HEK293 (cell line): ENCODE data around the gene REV3L.

Experiments used
- BCL11B ChIP-seq: fragments of 450-650 bp; formaldehyde crosslinking; IDR thresholded peaks from 2 replicates; pipeline ENCODE4 v1.5.1; 2016; ENCODE audit warnings: low read depth, missing biosample characterization, missing genetic modification characterization
- HOXC10 ChIP-seq: sonication (generic); formaldehyde crosslinking; IDR thresholded peaks from 2 replicates; pipeline ENCODE4 v1.8.1; 2023; ENCODE audit warnings: mild to moderate bottlenecking, missing genetic modification reagents
- IKZF3 ChIP-seq: fragments of 450-650 bp; IDR thresholded peaks from 2 replicates; pipeline ENCODE4 v1.5.0; 2018; ENCODE audit warnings: missing biosample characterization, mild to moderate bottlenecking, missing genetic modification characterization, moderate library complexity
- MEIS1 ChIP-seq: sonication (generic); formaldehyde crosslinking; IDR thresholded peaks from 2 replicates; pipeline ENCODE4 v1.8.1; 2022; ENCODE audit warnings: missing genetic modification reagents, mild to moderate bottlenecking, borderline replicate concordance
- SP7 ChIP-seq: fragments of 450-650 bp; formaldehyde crosslinking; IDR thresholded peaks from 2 replicates; pipeline ENCODE4 v1.5.1; 2016; ENCODE audit warnings: missing biosample characterization, missing genetic modification characterization
- ZBTB1 ChIP-seq: fragments of 450-650 bp; formaldehyde crosslinking; IDR thresholded peaks from 2 replicates; pipeline ENCODE4 v1.5.1; 2016; ENCODE audit warnings: missing biosample characterization, missing genetic modification characterization
- ZNF174 ChIP-seq: fragments of 450-650 bp; formaldehyde crosslinking; IDR thresholded peaks from 2 replicates; pipeline ENCODE4 v1.5.0; 2017; ENCODE audit warnings: missing biosample characterization, mild to moderate bottlenecking, missing genetic modification characterization
- ZNF19 ChIP-seq: fragments of 450-650 bp; formaldehyde crosslinking; IDR thresholded peaks from 2 replicates; pipeline ENCODE4; 2016; ENCODE audit warnings: missing biosample characterization, missing genetic modification characterization, low read depth
- ZNF292 ChIP-seq: fragments of 450-650 bp; formaldehyde crosslinking; IDR thresholded peaks from 2 replicates; pipeline ENCODE4 v1.5.1; 2016; ENCODE audit warnings: low read depth, missing biosample characterization, missing genetic modification characterization, borderline replicate concordance
- ZNF311 ChIP-seq: fragments of 450-650 bp; formaldehyde crosslinking; IDR thresholded peaks from 2 replicates; pipeline ENCODE4 v1.5.1; 2017; ENCODE audit warnings: missing biosample characterization, missing genetic modification characterization, borderline replicate concordance
- ZNF510 ChIP-seq: fragments of 450-650 bp; formaldehyde crosslinking; IDR thresholded peaks from 2 replicates; pipeline ENCODE4 v1.5.1; 2018; ENCODE audit warnings: mild to moderate bottlenecking, missing genetic modification characterization, missing biosample characterization; ENCODE audit not compliant: insufficient replicate concordance
- ZNF521 ChIP-seq: fragments of 450-650 bp; formaldehyde crosslinking; IDR thresholded peaks from 2 replicates; pipeline ENCODE4 v1.5.1; 2017; ENCODE audit warnings: missing biosample characterization, mild to moderate bottlenecking, missing genetic modification characterization
- ZNF629 ChIP-seq: fragments of 450-650 bp; formaldehyde crosslinking; IDR thresholded peaks from 2 replicates; pipeline ENCODE4 v1.5.1; 2017; ENCODE audit warnings: missing biosample characterization, missing genetic modification characterization
- ZNF747 ChIP-seq: fragments of 450-650 bp; formaldehyde crosslinking; IDR thresholded peaks from 2 replicates; pipeline ENCODE4 v1.5.1; 2016; ENCODE audit warnings: missing biosample characterization, missing genetic modification characterization
- ZNF768 ChIP-seq: fragments of 450-650 bp; formaldehyde crosslinking; IDR thresholded peaks from 2 replicates; pipeline ENCODE4 v1.5.1; 2018; ENCODE audit warnings: missing biosample characterization, mild to moderate bottlenecking, missing genetic modification characterization
- ZNF776 ChIP-seq: fragments of 450-650 bp; formaldehyde crosslinking; IDR thresholded peaks from 2 replicates; pipeline ENCODE4 v1.5.0; 2017; ENCODE audit warnings: missing biosample characterization, missing genetic modification characterization, borderline replicate concordance
- ZXDB ChIP-seq: fragments of 450-650 bp; formaldehyde crosslinking; IDR thresholded peaks from 2 replicates; pipeline ENCODE4 v1.5.1; 2016; ENCODE audit warnings: missing biosample characterization, missing genetic modification characterization
- TF ChIP-seq, protein P1 (sequence below): fragments of 450-650 bp; formaldehyde crosslinking; IDR thresholded peaks from 2 replicates; pipeline ENCODE4 v1.5.1; 2016; ENCODE audit warnings: missing biosample characterization, missing genetic modification characterization
- TF ChIP-seq, protein P2 (sequence below): fragments of 450-650 bp; formaldehyde crosslinking; IDR thresholded peaks from 2 replicates; pipeline ENCODE4 v1.5.1; 2016; ENCODE audit warnings: missing biosample characterization, missing genetic modification characterization
- TF ChIP-seq, protein P3 (sequence below): fragments of 450-650 bp; formaldehyde crosslinking; IDR thresholded peaks from 2 replicates; pipeline ENCODE4 v1.5.1; 2016; ENCODE audit warnings: missing biosample characterization, missing genetic modification characterization, borderline replicate concordance
- TF ChIP-seq, protein P4 (sequence below): fragments of 450-650 bp; formaldehyde crosslinking; IDR thresholded peaks from 2 replicates; pipeline ENCODE4 v1.5.1; 2016; ENCODE audit warnings: missing biosample characterization, missing genetic modification characterization, low read depth
- TF ChIP-seq, protein P5 (sequence below): fragments of 450-650 bp; formaldehyde crosslinking; IDR thresholded peaks from 2 replicates; pipeline ENCODE4 v1.5.1; 2016; ENCODE audit warnings: missing biosample characterization, missing genetic modification characterization
- TF ChIP-seq, protein P6 (sequence below): fragments of 450-650 bp; formaldehyde crosslinking; IDR thresholded peaks from 2 replicates; pipeline ENCODE4 v1.5.1; 2016; ENCODE audit warnings: missing biosample characterization, missing genetic modification characterization

REV3L gene

DNA sequence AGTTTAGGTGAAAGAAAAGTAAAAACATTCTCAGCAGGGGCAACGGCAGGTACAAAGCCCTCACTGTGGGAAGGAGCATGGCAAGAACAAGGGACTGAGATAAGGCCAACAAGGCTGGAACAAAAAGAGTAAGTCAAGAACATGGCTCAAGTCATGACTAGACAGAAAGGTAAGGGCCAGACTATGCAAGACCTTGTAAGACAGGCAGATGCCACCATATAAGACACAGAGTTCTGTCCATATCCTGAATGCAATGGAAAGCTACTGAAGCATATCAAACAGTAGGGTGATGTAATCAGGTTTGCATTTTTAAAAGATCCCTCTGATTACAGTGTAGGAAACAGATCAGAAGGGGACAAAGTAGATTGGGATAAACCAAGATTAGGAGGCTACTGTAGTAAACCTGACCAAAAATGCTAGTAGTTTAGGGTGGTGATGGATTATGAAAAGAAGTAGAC is 5.5 kb downstream of the REV3L start (continued):
- TF ChIP-seq, protein P1, sequence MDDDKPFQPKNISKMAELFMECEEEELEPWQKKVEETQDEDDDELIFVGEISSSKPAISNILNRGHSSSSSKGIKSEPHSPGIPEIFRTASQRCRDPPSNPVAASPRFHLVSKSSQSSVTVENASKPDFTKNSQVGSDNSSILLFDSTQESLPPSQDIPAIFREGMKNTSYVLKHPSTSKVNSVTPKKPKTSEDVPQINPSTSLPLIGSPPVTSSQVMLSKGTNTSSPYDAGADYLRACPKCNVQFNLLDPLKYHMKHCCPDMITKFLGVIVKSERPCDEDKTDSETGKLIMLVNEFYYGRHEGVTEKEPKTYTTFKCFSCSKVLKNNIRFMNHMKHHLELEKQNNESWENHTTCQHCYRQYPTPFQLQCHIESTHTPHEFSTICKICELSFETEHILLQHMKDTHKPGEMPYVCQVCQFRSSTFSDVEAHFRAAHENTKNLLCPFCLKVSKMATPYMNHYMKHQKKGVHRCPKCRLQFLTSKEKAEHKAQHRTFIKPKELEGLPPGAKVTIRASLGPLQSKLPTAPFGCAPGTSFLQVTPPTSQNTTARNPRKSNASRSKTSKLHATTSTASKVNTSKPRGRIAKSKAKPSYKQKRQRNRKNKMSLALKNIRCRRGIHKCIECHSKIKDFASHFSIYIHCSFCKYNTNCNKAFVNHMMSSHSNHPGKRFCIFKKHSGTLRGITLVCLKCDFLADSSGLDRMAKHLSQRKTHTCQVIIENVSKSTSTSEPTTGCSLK = no peak
- TF ChIP-seq HOXC10 (CRISPR knock-in tag) (no peak), ZNF292 (tag by site-specific recombination) (no peak), SP7 (peak; percentile 81), ZNF747 (tag by site-specific recombination) (no peak), ZNF521 (tag by site-specific recombination) (no peak), IKZF3 (tag by site-specific recombination) (no peak), ZNF19 (no peak), ZBTB1 (tag by site-specific recombination) (no peak), ZNF768 (tag by site-specific recombination) (no peak), ZNF174 (tag by site-specific recombination) (no peak), ZNF629 (tag by site-specific recombination) (peak; percentile 31; the same call in 1 of the 2 replicates), MEIS1 (CRISPR knock-in tag) (no peak), ZNF311 (tag by site-specific recombination) (no peak), ZNF510 (no peak), ZNF776 (no peak), ZXDB (tag by site-specific recombination) (0 out of 2 replicates have a peak, but pooled peaks have one; percentile 20), BCL11B (tag by site-specific recombination) (no peak)
- TF ChIP-seq, protein P2, sequence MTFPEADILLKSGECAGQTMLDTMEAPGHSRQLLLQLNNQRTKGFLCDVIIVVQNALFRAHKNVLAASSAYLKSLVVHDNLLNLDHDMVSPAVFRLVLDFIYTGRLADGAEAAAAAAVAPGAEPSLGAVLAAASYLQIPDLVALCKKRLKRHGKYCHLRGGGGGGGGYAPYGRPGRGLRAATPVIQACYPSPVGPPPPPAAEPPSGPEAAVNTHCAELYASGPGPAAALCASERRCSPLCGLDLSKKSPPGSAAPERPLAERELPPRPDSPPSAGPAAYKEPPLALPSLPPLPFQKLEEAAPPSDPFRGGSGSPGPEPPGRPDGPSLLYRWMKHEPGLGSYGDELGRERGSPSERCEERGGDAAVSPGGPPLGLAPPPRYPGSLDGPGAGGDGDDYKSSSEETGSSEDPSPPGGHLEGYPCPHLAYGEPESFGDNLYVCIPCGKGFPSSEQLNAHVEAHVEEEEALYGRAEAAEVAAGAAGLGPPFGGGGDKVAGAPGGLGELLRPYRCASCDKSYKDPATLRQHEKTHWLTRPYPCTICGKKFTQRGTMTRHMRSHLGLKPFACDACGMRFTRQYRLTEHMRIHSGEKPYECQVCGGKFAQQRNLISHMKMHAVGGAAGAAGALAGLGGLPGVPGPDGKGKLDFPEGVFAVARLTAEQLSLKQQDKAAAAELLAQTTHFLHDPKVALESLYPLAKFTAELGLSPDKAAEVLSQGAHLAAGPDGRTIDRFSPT (tag by site-specific recombination) = peak; percentile 38
- TF ChIP-seq, protein P3, sequence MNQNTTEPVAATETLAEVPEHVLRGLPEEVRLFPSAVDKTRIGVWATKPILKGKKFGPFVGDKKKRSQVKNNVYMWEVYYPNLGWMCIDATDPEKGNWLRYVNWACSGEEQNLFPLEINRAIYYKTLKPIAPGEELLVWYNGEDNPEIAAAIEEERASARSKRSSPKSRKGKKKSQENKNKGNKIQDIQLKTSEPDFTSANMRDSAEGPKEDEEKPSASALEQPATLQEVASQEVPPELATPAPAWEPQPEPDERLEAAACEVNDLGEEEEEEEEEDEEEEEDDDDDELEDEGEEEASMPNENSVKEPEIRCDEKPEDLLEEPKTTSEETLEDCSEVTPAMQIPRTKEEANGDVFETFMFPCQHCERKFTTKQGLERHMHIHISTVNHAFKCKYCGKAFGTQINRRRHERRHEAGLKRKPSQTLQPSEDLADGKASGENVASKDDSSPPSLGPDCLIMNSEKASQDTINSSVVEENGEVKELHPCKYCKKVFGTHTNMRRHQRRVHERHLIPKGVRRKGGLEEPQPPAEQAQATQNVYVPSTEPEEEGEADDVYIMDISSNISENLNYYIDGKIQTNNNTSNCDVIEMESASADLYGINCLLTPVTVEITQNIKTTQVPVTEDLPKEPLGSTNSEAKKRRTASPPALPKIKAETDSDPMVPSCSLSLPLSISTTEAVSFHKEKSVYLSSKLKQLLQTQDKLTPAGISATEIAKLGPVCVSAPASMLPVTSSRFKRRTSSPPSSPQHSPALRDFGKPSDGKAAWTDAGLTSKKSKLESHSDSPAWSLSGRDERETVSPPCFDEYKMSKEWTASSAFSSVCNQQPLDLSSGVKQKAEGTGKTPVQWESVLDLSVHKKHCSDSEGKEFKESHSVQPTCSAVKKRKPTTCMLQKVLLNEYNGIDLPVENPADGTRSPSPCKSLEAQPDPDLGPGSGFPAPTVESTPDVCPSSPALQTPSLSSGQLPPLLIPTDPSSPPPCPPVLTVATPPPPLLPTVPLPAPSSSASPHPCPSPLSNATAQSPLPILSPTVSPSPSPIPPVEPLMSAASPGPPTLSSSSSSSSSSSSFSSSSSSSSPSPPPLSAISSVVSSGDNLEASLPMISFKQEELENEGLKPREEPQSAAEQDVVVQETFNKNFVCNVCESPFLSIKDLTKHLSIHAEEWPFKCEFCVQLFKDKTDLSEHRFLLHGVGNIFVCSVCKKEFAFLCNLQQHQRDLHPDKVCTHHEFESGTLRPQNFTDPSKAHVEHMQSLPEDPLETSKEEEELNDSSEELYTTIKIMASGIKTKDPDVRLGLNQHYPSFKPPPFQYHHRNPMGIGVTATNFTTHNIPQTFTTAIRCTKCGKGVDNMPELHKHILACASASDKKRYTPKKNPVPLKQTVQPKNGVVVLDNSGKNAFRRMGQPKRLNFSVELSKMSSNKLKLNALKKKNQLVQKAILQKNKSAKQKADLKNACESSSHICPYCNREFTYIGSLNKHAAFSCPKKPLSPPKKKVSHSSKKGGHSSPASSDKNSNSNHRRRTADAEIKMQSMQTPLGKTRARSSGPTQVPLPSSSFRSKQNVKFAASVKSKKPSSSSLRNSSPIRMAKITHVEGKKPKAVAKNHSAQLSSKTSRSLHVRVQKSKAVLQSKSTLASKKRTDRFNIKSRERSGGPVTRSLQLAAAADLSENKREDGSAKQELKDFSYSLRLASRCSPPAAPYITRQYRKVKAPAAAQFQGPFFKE = no peak
- TF ChIP-seq, protein P4, sequence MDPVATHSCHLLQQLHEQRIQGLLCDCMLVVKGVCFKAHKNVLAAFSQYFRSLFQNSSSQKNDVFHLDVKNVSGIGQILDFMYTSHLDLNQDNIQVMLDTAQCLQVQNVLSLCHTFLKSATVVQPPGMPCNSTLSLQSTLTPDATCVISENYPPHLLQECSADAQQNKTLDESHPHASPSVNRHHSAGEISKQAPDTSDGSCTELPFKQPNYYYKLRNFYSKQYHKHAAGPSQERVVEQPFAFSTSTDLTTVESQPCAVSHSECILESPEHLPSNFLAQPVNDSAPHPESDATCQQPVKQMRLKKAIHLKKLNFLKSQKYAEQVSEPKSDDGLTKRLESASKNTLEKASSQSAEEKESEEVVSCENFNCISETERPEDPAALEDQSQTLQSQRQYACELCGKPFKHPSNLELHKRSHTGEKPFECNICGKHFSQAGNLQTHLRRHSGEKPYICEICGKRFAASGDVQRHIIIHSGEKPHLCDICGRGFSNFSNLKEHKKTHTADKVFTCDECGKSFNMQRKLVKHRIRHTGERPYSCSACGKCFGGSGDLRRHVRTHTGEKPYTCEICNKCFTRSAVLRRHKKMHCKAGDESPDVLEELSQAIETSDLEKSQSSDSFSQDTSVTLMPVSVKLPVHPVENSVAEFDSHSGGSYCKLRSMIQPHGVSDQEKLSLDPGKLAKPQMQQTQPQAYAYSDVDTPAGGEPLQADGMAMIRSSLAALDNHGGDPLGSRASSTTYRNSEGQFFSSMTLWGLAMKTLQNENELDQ (tag by site-specific recombination) = no peak
- TF ChIP-seq, protein P5, sequence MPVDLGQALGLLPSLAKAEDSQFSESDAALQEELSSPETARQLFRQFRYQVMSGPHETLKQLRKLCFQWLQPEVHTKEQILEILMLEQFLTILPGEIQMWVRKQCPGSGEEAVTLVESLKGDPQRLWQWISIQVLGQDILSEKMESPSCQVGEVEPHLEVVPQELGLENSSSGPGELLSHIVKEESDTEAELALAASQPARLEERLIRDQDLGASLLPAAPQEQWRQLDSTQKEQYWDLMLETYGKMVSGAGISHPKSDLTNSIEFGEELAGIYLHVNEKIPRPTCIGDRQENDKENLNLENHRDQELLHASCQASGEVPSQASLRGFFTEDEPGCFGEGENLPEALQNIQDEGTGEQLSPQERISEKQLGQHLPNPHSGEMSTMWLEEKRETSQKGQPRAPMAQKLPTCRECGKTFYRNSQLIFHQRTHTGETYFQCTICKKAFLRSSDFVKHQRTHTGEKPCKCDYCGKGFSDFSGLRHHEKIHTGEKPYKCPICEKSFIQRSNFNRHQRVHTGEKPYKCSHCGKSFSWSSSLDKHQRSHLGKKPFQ (tag by site-specific recombination) = no peak
- TF ChIP-seq, protein P6, sequence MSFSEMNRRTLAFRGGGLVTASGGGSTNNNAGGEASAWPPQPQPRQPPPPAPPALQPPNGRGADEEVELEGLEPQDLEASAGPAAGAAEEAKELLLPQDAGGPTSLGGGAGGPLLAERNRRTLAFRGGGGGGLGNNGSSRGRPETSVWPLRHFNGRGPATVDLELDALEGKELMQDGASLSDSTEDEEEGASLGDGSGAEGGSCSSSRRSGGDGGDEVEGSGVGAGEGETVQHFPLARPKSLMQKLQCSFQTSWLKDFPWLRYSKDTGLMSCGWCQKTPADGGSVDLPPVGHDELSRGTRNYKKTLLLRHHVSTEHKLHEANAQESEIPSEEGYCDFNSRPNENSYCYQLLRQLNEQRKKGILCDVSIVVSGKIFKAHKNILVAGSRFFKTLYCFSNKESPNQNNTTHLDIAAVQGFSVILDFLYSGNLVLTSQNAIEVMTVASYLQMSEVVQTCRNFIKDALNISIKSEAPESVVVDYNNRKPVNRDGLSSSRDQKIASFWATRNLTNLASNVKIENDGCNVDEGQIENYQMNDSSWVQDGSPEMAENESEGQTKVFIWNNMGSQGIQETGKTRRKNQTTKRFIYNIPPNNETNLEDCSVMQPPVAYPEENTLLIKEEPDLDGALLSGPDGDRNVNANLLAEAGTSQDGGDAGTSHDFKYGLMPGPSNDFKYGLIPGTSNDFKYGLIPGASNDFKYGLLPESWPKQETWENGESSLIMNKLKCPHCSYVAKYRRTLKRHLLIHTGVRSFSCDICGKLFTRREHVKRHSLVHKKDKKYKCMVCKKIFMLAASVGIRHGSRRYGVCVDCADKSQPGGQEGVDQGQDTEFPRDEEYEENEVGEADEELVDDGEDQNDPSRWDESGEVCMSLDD (tag by site-specific recombination) = no peak
